Thyroid gland (tissue), 4 donors: Measurements from ENCODE around the gene YAP1.

Source experiments
- CTCF ChIP-seq, 6 experiments: fragments of 200-600 bp in 3 of 6; fragments of 450-650 bp in 3 of 6; sonication (generic) in 3 of 6; IDR thresholded peaks; one replicate each; pipeline ENCODE4 v1.5.1; 2016 to 2019; ENCODE audit warnings: antibody characterized with exemption in 6 of 6, mild to moderate bottlenecking in 2 of 6, inconsistent platforms in 1 of 6, moderate library complexity in 1 of 6
- POLR2A ChIP-seq, 2 donors: fragments of 450-650 bp; IDR thresholded peaks; one replicate each; pipeline ENCODE4 v1.6.1; 2017; ENCODE audit warnings: antibody characterized with exemption in 2 of 2, mild to moderate bottlenecking in 2 of 2, moderate library complexity in 1 of 2

GRCh38 chr11:102254047-102254446 lies 143.8 kb downstream of the YAP1 start:
- TF ChIP-seq POLR2A (IDR thresholded peaks at IDR 0.05): no peak
- peak in 1 of 6 experiments; percentile 10 for TF ChIP-seq CTCF (IDR thresholded peaks at IDR 0.05)
